ENCODE results near the gene ZDHHC16. TPM values are rescaled to one million over a fixed set of nuclear protein-coding genes. Genes with fewer than 3 reads are reported as not detected.
A peak's percentile ranks its signal among the peaks of the same experiment; 100 is the strongest.

ZDHHC16 gene
- total RNA-seq, 1 donor: 69.1 TPM

GRCh38 chr10:97485647-97486281 lies 39.8 kb downstream of the ZDHHC16 start:
- no peak for TF ChIP-seq CTCF (IDR thresholded peaks at IDR 0.05; ENCODE audit: insufficient read depth, low read depth, low read length)

GRCh38 chr10:97490592-97490991 lies 44.6 kb downstream of the ZDHHC16 start:
- TF ChIP-seq CTCF (IDR thresholded peaks at IDR 0.05; ENCODE audit: insufficient read depth, low read depth, low read length): no peak
- no peak overlapping the region for H3K4me3 ChIP-seq (ENCODE audit: low read depth, low read length)
- no peak for DNase-seq (ENCODE audit: low read depth)

More at GRCh38 chr10:97485647-97486281, 39.8 kb downstream of the ZDHHC16 start:
- no peak overlapping the region for H3K4me3 ChIP-seq (ENCODE audit: low read depth, low read length)
- no peak for DNase-seq (ENCODE audit: low read depth)

GRCh38 chr10:97494151-97494550 lies 48.2 kb downstream of the ZDHHC16 start:
- DNase-seq (ENCODE audit: low read depth): peak; percentile 13
- no peak for TF ChIP-seq CTCF (IDR thresholded peaks at IDR 0.05; ENCODE audit: insufficient read depth, low read depth, low read length)

GRCh38 chr10:97494863-97495506 lies 49.0 kb downstream of the ZDHHC16 start:
- TF ChIP-seq CTCF (IDR thresholded peaks at IDR 0.05; ENCODE audit: insufficient read depth, low read depth, low read length): no peak
- H3K4me3 ChIP-seq (ENCODE audit: low read depth, low read length): no peak overlapping the region
- DNase-seq (ENCODE audit: low read depth): peak; percentile 74

More at GRCh38 chr10:97494151-97494550, 48.2 kb downstream of the ZDHHC16 start:
- no peak overlapping the region for H3K4me3 ChIP-seq (ENCODE audit: low read depth, low read length)

GRCh38 chr10:97497572-97498075 lies 51.6 kb downstream of the ZDHHC16 start:
- no peak for TF ChIP-seq CTCF (IDR thresholded peaks at IDR 0.05; ENCODE audit: insufficient read depth, low read depth, low read length)
- DNase-seq (ENCODE audit: low read depth): peak; percentile 83

GRCh38 chr10:97498076-97498840 lies 52.3 kb downstream of the ZDHHC16 start, which contains the start of gene MMS19:
MMS19 (minus strand) TSS chr10:97498422; CDS start chr10:97498384, 38 bp downstream.
- TF ChIP-seq CTCF (IDR thresholded peaks at IDR 0.05; ENCODE audit: insufficient read depth, low read depth, low read length): no peak
- DNase-seq (ENCODE audit: low read depth): peak; percentile 98
- peak within 1 kb of the TSS; percentile 100 for H3K4me3 ChIP-seq (ENCODE audit: low read depth, low read length)

More at GRCh38 chr10:97497572-97498075, 51.6 kb downstream of the ZDHHC16 start:
- H3K4me3 ChIP-seq (ENCODE audit: low read depth, low read length): peak overlapping the region; percentile 100

Data from fibroblast of villous mesenchyme (primary cell).